GM13977 (cell line): ENCODE measurements around the gene CA12.

Source experiments
- DNase-seq: peaks from one replicate; pipeline ENCODE4 v3.0.0; 2012; ENCODE audit warnings: low spot score
- in situ Hi-C: fragments of 300-500 bp; cut with MboI; formaldehyde crosslinking; loops from one replicate; pipeline ENCODE4 v1.12.0; 2022; ENCODE audit warnings: low sequenced_read_pairs, low pct_unique_long_range_greater_than_20kb, mixed read lengths, inconsistent platforms; ENCODE audit not compliant: unreplicated experiment
- TF ChIP-seq, protein P1 (sequence below): IDR thresholded peaks from 2 replicates; pipeline ENCODE4 v1.5.1; 2012; ENCODE audit warnings: mild to moderate bottlenecking, control low read depth; ENCODE audit not compliant: insufficient read depth; ENCODE audit errors: extremely low read depth, missing control alignments

The CA12 gene

DNA sequence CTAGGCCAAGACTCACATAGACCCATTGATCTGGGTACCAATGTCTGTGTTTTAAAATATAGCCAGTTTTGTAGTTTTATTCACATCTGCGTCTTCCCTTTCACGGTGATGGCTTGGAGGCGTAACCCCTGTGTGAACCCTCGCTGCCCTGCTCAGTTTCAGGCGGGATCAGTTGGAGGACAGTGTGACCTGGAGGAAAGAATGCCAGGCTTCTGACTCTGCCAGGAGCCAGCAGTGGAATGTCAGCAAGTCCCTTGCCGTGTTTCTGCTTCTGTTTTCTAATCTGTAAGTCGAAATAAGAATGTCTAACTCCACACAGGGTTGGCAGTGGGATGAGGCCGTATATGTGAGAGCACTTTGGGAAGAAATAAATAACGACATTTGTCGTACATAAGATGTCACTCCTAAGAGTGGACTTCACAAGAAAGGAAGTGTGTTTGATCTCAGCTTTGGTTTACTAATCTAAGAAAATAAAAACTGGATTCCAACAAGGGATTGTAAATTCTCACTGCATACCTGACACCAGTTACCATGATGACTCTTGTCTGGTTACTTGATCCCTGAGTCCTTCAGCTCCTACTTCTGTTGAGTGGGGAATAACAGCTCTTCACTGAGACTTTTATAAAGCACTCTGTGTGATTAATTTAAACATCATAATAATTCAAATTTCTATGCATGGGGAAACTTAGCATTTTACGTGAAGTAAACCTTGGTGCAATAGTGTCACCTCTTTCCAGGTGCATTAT is 6.3 kb upstream of the CA12 start:
- DNase-seq: no peak
- TF ChIP-seq, protein P1, sequence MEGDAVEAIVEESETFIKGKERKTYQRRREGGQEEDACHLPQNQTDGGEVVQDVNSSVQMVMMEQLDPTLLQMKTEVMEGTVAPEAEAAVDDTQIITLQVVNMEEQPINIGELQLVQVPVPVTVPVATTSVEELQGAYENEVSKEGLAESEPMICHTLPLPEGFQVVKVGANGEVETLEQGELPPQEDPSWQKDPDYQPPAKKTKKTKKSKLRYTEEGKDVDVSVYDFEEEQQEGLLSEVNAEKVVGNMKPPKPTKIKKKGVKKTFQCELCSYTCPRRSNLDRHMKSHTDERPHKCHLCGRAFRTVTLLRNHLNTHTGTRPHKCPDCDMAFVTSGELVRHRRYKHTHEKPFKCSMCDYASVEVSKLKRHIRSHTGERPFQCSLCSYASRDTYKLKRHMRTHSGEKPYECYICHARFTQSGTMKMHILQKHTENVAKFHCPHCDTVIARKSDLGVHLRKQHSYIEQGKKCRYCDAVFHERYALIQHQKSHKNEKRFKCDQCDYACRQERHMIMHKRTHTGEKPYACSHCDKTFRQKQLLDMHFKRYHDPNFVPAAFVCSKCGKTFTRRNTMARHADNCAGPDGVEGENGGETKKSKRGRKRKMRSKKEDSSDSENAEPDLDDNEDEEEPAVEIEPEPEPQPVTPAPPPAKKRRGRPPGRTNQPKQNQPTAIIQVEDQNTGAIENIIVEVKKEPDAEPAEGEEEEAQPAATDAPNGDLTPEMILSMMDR: no peak
- in situ Hi-C loops: no loop called here

DNA sequence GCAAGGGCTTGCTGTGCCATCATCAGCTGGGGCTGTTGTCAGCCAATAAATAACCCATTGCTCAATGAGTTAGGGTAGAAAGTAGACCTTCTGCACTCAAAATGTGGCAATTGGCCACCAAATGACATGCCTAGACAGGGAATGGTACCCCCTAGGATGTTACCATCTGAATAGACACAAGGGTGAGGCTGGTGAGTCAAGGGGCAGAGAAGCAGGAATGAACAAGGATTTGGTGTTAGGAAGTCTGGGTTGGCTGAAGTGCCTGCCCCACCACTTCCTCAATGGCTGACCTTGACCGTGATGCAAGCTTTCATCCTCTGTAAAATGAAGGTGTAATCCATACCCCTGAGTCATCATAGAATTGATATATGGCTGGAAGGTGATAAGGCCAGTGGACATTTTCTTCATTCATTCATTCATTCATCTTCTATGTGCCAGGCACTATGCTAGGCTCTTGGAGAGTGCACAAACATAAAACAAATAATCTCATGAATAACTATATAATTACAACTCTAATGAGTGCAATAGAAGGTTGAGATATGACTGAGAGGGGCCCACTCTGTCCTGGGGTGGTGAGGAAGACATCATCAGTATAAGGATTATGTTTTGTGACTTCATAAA is 4.4 kb upstream of the CA12 start:
- TF ChIP-seq, protein P1: no peak
- DNase-seq: no peak

GRCh38 chr15:63384906-63385305 is 3.3 kb upstream of the CA12 start:
- TF ChIP-seq, protein P1: no peak
- DNase-seq: no peak
- in situ Hi-C loops: no loop called here

More for the DNA sequence above, 4.4 kb upstream of the CA12 start:
- in situ Hi-C loops: no loop called here

DNA sequence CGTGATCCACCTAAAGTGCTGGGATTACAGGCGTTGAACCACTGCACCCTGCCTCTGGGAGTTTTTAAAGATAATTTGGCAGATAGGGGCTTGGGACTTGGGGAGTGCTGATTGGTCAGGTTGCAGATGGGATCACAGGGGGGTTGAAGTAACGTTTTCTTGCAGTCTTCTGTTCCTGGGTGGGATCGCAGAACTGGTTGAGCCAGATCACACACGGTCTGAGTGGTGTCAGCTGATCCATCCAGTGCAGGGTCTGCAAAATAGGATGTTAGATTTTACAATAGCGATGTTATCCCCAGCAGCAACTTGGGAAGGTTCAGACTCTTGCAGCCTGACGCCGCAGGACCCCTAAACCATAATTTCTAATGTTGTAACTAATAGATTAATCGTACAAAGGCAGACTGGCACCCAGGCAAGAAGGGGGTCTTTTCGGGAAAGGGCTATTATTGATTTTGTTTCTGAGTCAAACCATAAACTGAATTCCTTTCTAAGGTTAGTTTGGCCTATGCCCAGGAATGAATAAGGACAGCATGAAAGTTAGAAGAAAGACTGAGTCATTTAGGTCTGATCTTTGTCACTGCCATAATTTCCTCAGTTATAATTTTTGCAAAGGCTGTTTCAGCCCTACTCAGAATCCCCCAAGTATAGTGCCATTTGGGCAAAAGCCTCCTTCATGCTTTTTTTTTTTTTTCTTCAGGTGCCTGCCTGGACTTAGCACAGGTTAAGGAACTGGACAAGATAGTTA is 1.5 kb upstream of the CA12 start:
- in situ Hi-C loops: no loop called here
- DNase-seq: no peak
- TF ChIP-seq, protein P1: no peak

- TF ChIP-seq, protein P1: no peak
- DNase-seq: no peak
- in situ Hi-C loops: no loop called here
Measured at GRCh38 chr15:63380808-63381282, 801 bp downstream of the CA12 start.

DNA sequence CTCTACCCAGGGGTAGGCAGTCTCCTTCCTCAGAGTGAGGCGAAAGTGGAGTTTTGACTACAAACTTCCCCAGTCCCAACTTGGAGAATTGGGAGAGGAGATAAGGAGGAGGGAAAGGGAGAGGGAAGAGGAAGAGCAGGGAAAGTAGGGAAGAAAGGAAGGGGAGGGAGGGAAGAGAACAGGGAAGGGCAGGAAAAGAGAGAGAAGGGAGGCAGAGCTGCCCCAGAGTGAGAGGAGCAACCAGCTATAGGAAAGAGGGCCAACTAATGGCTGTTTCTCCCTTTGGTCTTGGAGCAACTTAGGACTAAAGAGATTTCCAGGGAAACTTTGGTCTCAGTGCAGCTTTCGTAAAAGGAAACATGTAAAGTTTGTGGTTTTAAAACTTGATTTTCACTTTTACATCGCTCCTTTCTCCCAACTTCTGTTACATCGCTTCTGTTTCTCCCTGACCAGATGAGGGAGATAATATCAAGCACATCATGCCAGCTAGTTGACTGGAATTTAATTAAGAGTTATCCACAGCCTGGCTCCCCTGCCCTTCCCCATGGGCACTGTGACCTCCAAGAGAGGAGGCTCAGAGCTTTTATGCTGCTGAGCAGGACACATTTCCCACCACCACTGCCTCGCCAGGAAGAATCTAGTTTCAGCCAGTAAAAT is 1.4 kb downstream of the CA12 start:
- in situ Hi-C loops: no loop called here
- TF ChIP-seq, protein P1: no peak
- DNase-seq: no peak
